Body of pancreas (tissue), 4 donors: Measurements from ENCODE around the gene NF2.

Experiments used
- POLR2A ChIP-seq, 3 donors: fragments of 450-650 bp; IDR thresholded peaks; one replicate each; pipeline ENCODE4 v1.6.1; 2016; ENCODE audit warnings: antibody characterized with exemption in 3 of 3, mild to moderate bottlenecking in 2 of 3
- TF ChIP-seq, protein P1 (sequence below), 7 experiments: fragments of 450-650 bp in 4 of 7; fragments of 200-600 bp in 3 of 7; sonication (generic) in 3 of 7; IDR thresholded peaks; one replicate each; pipeline ENCODE4 v1.5.1; 2016 to 2019; ENCODE audit warnings: antibody characterized with exemption in 7 of 7

DNA sequence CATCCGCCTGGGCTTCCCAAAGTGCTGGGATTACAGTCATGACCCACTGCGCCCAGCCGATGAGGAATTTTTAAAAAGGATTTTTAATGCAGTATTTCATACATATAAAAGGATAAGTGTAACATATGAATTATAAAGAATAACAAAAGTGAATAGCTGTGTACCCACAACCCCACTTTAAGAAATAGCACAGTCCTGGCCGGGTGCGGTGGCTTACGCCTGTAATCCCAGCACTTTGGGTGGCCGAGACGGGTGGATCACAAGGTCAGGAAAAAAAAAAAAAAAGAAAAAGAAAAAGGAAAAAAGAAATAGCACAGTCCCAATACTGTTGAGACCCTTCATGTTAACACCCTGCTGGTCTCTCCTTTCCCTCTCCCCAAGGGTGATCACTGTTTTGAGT, 62.1 kb downstream of the NF2 start:
- TF ChIP-seq, protein P1, sequence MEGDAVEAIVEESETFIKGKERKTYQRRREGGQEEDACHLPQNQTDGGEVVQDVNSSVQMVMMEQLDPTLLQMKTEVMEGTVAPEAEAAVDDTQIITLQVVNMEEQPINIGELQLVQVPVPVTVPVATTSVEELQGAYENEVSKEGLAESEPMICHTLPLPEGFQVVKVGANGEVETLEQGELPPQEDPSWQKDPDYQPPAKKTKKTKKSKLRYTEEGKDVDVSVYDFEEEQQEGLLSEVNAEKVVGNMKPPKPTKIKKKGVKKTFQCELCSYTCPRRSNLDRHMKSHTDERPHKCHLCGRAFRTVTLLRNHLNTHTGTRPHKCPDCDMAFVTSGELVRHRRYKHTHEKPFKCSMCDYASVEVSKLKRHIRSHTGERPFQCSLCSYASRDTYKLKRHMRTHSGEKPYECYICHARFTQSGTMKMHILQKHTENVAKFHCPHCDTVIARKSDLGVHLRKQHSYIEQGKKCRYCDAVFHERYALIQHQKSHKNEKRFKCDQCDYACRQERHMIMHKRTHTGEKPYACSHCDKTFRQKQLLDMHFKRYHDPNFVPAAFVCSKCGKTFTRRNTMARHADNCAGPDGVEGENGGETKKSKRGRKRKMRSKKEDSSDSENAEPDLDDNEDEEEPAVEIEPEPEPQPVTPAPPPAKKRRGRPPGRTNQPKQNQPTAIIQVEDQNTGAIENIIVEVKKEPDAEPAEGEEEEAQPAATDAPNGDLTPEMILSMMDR (IDR thresholded peaks at IDR 0.05) = no peak
- no peak for TF ChIP-seq POLR2A (IDR thresholded peaks at IDR 0.05)
